Neural progenitor cell (in vitro differentiated cells): Measurements from ENCODE around the gene RASAL3.

Experiments
- CTCF ChIP-seq: fragments of 200-600 bp; sonication (generic); IDR thresholded peaks from 2 replicates; pipeline ENCODE4 v1.5.1; 2017; ENCODE audit warnings: antibody characterized with exemption, mild to moderate bottlenecking
- EZH2 ChIP-seq: fragments of 200-600 bp; sonication (generic); IDR thresholded peaks from 2 replicates; pipeline ENCODE4 v1.6.1; 2017; ENCODE audit warnings: antibody characterized with exemption, mild to moderate bottlenecking, moderate library complexity

- TF ChIP-seq CTCF (no peak), EZH2 (no peak)
Observed at GRCh38 chr19:15438577-15438976, 25.8 kb downstream of the RASAL3 start.
